ENCODE results near the gene SLC1A4. TPM values are rescaled to one million over a fixed set of nuclear protein-coding genes. Genes with fewer than 3 reads are reported as not detected.
"Not testable (repeated sequence)": the region's sequence is repeated elsewhere in the genome, so short reads cannot be mapped to it uniquely, and the experiment has no call there.

SLC1A4 gene
- total RNA-seq, 1 experiment from 2014 or later, result 12.9 TPM

GRCh38 chr2:65019675-65020195 lies 30.5 kb downstream of the SLC1A4 start:
- intact Hi-C loops (cut with micrococcal nuclease; ENCODE audit: unreplicated experiment) (no loop called here), in situ Hi-C loops (cut with HindIII; ENCODE audit: low pct_unique_long_range_greater_than_20kb, low sequenced_read_pairs) (no loop called here)
- ATAC-seq, result no peak
- Histone ChIP-seq H3K4me3 (ENCODE audit: low read depth in 2 of 2, low read length in 2 of 2) (no peak overlapping the region), H3K27me3 (ENCODE audit: control insufficient read depth, insufficient read depth, low read length) (no peaks in the 10 kb centered on the region), H3K4me1 (ENCODE audit: control insufficient read depth, insufficient read depth, low read length) (no peaks in the 10 kb centered on the region), H3K9me3 (ENCODE audit: control insufficient read depth, insufficient read depth, low read depth, low read length) (no peaks in the 10 kb centered on the region), H3K27ac (ENCODE audit: low read length) (no peak overlapping the region), H3K36me3 (ENCODE audit: control insufficient read depth, insufficient read depth, low read length) (no peaks in the 10 kb centered on the region)
- ChIA-PET CTCF (no interaction called here), POLR2A (no interaction called here)
- TF ChIP-seq POLR2AphosphoS5 (IDR thresholded peaks at IDR 0.05; ENCODE audit: low read depth, low read length) (no peak), REST (IDR thresholded peaks at IDR 0.05; ENCODE audit: insufficient read depth in 1 of 2, low read depth in 2 of 2, low read length in 1 of 2) (no peak), SIN3A (IDR thresholded peaks at IDR 0.05; ENCODE audit: borderline replicate concordance, insufficient read depth, low read depth, low read length) (no peak), TCF7L2 (IDR thresholded peaks at IDR 0.05; ENCODE audit: low read depth, low read length) (no peak), CTCF (IDR thresholded peaks at IDR 0.05) (no peak)
- no TSS peak for BruUV-seq (replicated peaks)
- no peak for DNase-seq (ENCODE audit: low read depth, low spot score)

- DNase-seq (ENCODE audit: low read depth, low spot score); POLR2A ChIA-PET; in situ Hi-C loops (cut with HindIII; ENCODE audit: low pct_unique_long_range_greater_than_20kb, low sequenced_read_pairs); CTCF ChIA-PET; H3K4me3 ChIP-seq (ENCODE audit: low read depth in 2 of 2, low read length in 2 of 2); H3K27me3 ChIP-seq (ENCODE audit: control insufficient read depth, insufficient read depth, low read length); H3K9me3 ChIP-seq (ENCODE audit: control insufficient read depth, insufficient read depth, low read depth, low read length); H3K27ac ChIP-seq (ENCODE audit: low read length); H3K36me3 ChIP-seq (ENCODE audit: control insufficient read depth, insufficient read depth, low read length); BruUV-seq (replicated peaks); H3K4me1 ChIP-seq (ENCODE audit: control insufficient read depth, insufficient read depth, low read length); ATAC-seq; intact Hi-C loops (cut with micrococcal nuclease; ENCODE audit: unreplicated experiment): not testable (repeated sequence)
Measured at GRCh38 chr2:65020251-65020650, 31.1 kb downstream of the SLC1A4 start.

GRCh38 chr2:65020943-65021528 lies 31.8 kb downstream of the SLC1A4 start:
- Histone ChIP-seq H3K4me3 (ENCODE audit: low read depth in 2 of 2, low read length in 2 of 2) (no peak overlapping the region), H3K27ac (ENCODE audit: low read length) (no peak overlapping the region), H3K27me3 (ENCODE audit: control insufficient read depth, insufficient read depth, low read length) (no peaks in the 10 kb centered on the region), H3K4me1 (ENCODE audit: control insufficient read depth, insufficient read depth, low read length) (no peaks in the 10 kb centered on the region), H3K36me3 (ENCODE audit: control insufficient read depth, insufficient read depth, low read length) (no peaks in the 10 kb centered on the region), H3K9me3 (ENCODE audit: control insufficient read depth, insufficient read depth, low read depth, low read length) (no peaks in the 10 kb centered on the region)
- ATAC-seq, result no peak
- in situ Hi-C loops (cut with HindIII; ENCODE audit: low pct_unique_long_range_greater_than_20kb, low sequenced_read_pairs) (no loop called here), intact Hi-C loops (cut with micrococcal nuclease; ENCODE audit: unreplicated experiment) (no loop called here)
- POLR2A ChIA-PET, result no interaction called here
- DNase-seq (ENCODE audit: low read depth, low spot score), result no peak
- CTCF ChIA-PET, result no interaction called here
- TF ChIP-seq CTCF (IDR thresholded peaks at IDR 0.05), result no peak
- no peak for TF ChIP-seq SIN3A (IDR thresholded peaks at IDR 0.05; ENCODE audit: borderline replicate concordance, insufficient read depth, low read depth, low read length)
- TF ChIP-seq REST (IDR thresholded peaks at IDR 0.05; ENCODE audit: insufficient read depth in 1 of 2, low read depth in 2 of 2, low read length in 1 of 2), result no peak
- TF ChIP-seq POLR2AphosphoS5 (IDR thresholded peaks at IDR 0.05; ENCODE audit: low read depth, low read length), result no peak
- TF ChIP-seq TCF7L2 (IDR thresholded peaks at IDR 0.05; ENCODE audit: low read depth, low read length), result no peak
- no TSS peak for BruUV-seq (replicated peaks)

Data from Panc1 (cell line).